ENCODE results near the gene MYO1A. TPM values are rescaled to one million over a fixed set of nuclear protein-coding genes. Genes with fewer than 3 reads are reported as not detected.

Gene MYO1A
- total and polyA plus RNA-seq, 12 donors = 0.01 to 0.08 TPM; not detected in 10

- ATAC-seq (no peak), DNase-seq (no peak)
- Histone ChIP-seq H3K27me3 (peaks cover 0 to 14% (median 6%) of the 10 kb centered on the region in 7 donors), H3K9me3 (no peaks in the 10 kb centered on the region), H3K36me3 (no peaks in the 10 kb centered on the region), H3K27ac (no peak overlapping the region), H3K4me3 (no peak overlapping the region), H3K4me1 (peaks cover 0 to 29% (median 0%) of the 10 kb centered on the region in 9 donors)
- no peak for TF ChIP-seq CTCF (IDR thresholded peaks at IDR 0.05)
- 85 to 92% methylated on average over 4 of the region's 4 CpGs for WGBS, 2 donors
- intact Hi-C loops (cut with DNase I) = no loop called here
Observed at GRCh38 chr12:57049119-57049446, 846 bp downstream of the MYO1A start.

GRCh38 chr12:57048423-57049118, 1.4 kb downstream of the MYO1A start:
- H3K4me3 ChIP-seq = no peak overlapping the region
- ATAC-seq = no peak
- H3K9me3 ChIP-seq = no peaks in the 10 kb centered on the region
- no peaks in the 10 kb centered on the region for H3K36me3 ChIP-seq
- TF ChIP-seq CTCF (IDR thresholded peaks at IDR 0.05) = no peak
- H3K4me1 ChIP-seq = peaks cover 0 to 29% (median 0%) of the 10 kb centered on the region in 9 donors
- WGBS, 2 donors = 82 to 83% methylated on average over 1 of the region's 1 CpG
- peaks cover 0 to 16% (median 6%) of the 10 kb centered on the region in 7 donors for H3K27me3 ChIP-seq
- no peak for DNase-seq
- no peak overlapping the region for H3K27ac ChIP-seq
- intact Hi-C loops (cut with DNase I) = no loop called here

GRCh38 chr12:57047981-57048380, 1.9 kb downstream of the MYO1A start:
- Histone ChIP-seq H3K9me3 (no peaks in the 10 kb centered on the region), H3K4me1 (peaks cover 0 to 29% (median 0%) of the 10 kb centered on the region in 9 donors), H3K36me3 (no peaks in the 10 kb centered on the region), H3K27me3 (peaks cover 0 to 17% (median 6%) of the 10 kb centered on the region in 7 donors), H3K4me3 (no peak overlapping the region), H3K27ac (peak overlapping the region in 1 of 10 donors; percentile 26)
- DNase-seq (no peak), ATAC-seq (no peak)
- intact Hi-C loops (cut with DNase I) = no loop called here
- no peak for TF ChIP-seq CTCF (IDR thresholded peaks at IDR 0.05)
- 86 to 93% methylated on average over 1 of the region's 1 CpG for WGBS, 2 donors

GRCh38 chr12:57046947-57047890, 2.7 kb downstream of the MYO1A start:
- peak overlapping the region in 3 of 10 donors; percentile 21 to 26 (median 26) for H3K27ac ChIP-seq
- no peak for DNase-seq
- no peak for TF ChIP-seq CTCF (IDR thresholded peaks at IDR 0.05)
- H3K36me3 ChIP-seq = no peaks in the 10 kb centered on the region
- H3K4me3 ChIP-seq = no peak overlapping the region
- H3K9me3 ChIP-seq = no peaks in the 10 kb centered on the region
- peak in 7 of 8 donors; percentile 24 to 73 (median 46) for ATAC-seq
- intact Hi-C loops (cut with DNase I) = no loop called here
- 72 to 82% methylated on average over 10 of the region's 10 CpGs for WGBS, 2 donors
- peaks cover 0 to 29% (median 0%) of the 10 kb centered on the region in 9 donors for H3K4me1 ChIP-seq
- peaks cover 0 to 21% (median 6%) of the 10 kb centered on the region in 7 donors for H3K27me3 ChIP-seq
